T47D (cell line): ENCODE measurements around the gene SALL4.
"Not testable (repeated sequence)": the region's sequence is repeated elsewhere in the genome, so short reads cannot be mapped to it uniquely, and the experiment has no call there.

Experiments
- DNase-seq, 2 experiments: peaks; one replicate each; pipeline versions ENCODE4 v3.0.0 to v3.0.0-alpha.2; 2011 to 2012; ENCODE audit warnings: low read depth in 1 of 2, low spot score in 1 of 2
- JUND ChIP-seq: IDR thresholded peaks from 2 replicates; pipeline ENCODE4 v1.6.1; 2012; ENCODE audit warnings: low read depth
- in situ Hi-C: cut with HindIII; loops from 2 replicates; pipeline ENCODE4 v1.10.0; 2016; ENCODE audit warnings: low sequenced_read_pairs, low pct_unique_long_range_greater_than_20kb

Gene SALL4

GRCh38 chr20:51769976-51770615 lies 32.2 kb downstream of the SALL4 start:
- no peak for DNase-seq
- no peak for TF ChIP-seq JUND
- in situ Hi-C loops = no loop called here

GRCh38 chr20:51768759-51769517 lies 33.4 kb downstream of the SALL4 start:
- in situ Hi-C loops = no loop called here
- TF ChIP-seq JUND = no peak
- DNase-seq = no peak

- in situ Hi-C loops = no loop called here
- no peak for TF ChIP-seq JUND
- peak; percentile 42 to 65 for DNase-seq
These were observed 34.2 kb downstream of the SALL4 start, which contains the start of gene ATP9A for GRCh38 chr20:51767867-51768758. Gene ATP9A, minus strand, starts transcription at chr20:51768390. Its CDS starts 21 bp downstream, at chr20:51768369.

GRCh38 chr20:51766994-51767866 lies 35.1 kb downstream of the SALL4 start:
- in situ Hi-C loops = no loop called here
- no peak for TF ChIP-seq JUND
- DNase-seq = peak; percentile 95 to 98

- DNase-seq, in situ Hi-C loops: not testable (repeated sequence)
These were observed 36.9 kb downstream of the SALL4 start for GRCh38 chr20:51765381-51765780.

GRCh38 chr20:51763965-51764602 lies 38.2 kb downstream of the SALL4 start:
- TF ChIP-seq JUND = no peak
- in situ Hi-C loops = no loop called here
- DNase-seq = no peak

- in situ Hi-C loops = no loop called here
- TF ChIP-seq JUND = no peak
- DNase-seq = no peak
These were observed 41.3 kb downstream of the SALL4 start for GRCh38 chr20:51760905-51761546.

GRCh38 chr20:51759769-51760510 lies 42.4 kb downstream of the SALL4 start:
- no peak for TF ChIP-seq JUND
- in situ Hi-C loops = no loop called here
- DNase-seq = no peak

GRCh38 chr20:51758978-51759544 lies 43.3 kb downstream of the SALL4 start:
- in situ Hi-C loops = no loop called here
- no peak for DNase-seq
- no peak for TF ChIP-seq JUND

- in situ Hi-C loops = no loop called here
- no peak for DNase-seq
- no peak for TF ChIP-seq JUND
These were observed 45.1 kb downstream of the SALL4 start for GRCh38 chr20:51757226-51757625.
